Measurements from ENCODE around the gene CD163L1. TPM values are rescaled to one million over a fixed set of nuclear protein-coding genes. Genes with fewer than 3 reads are reported as not detected.
"Not testable (repeated sequence)": the region's sequence is repeated elsewhere in the genome, so short reads cannot be mapped to it uniquely, and the experiment has no call there.

Gene CD163L1
- total RNA-seq, 4 donors from 2014 or later: 0.20 to 6.4 (median 3.2) TPM

DNA sequence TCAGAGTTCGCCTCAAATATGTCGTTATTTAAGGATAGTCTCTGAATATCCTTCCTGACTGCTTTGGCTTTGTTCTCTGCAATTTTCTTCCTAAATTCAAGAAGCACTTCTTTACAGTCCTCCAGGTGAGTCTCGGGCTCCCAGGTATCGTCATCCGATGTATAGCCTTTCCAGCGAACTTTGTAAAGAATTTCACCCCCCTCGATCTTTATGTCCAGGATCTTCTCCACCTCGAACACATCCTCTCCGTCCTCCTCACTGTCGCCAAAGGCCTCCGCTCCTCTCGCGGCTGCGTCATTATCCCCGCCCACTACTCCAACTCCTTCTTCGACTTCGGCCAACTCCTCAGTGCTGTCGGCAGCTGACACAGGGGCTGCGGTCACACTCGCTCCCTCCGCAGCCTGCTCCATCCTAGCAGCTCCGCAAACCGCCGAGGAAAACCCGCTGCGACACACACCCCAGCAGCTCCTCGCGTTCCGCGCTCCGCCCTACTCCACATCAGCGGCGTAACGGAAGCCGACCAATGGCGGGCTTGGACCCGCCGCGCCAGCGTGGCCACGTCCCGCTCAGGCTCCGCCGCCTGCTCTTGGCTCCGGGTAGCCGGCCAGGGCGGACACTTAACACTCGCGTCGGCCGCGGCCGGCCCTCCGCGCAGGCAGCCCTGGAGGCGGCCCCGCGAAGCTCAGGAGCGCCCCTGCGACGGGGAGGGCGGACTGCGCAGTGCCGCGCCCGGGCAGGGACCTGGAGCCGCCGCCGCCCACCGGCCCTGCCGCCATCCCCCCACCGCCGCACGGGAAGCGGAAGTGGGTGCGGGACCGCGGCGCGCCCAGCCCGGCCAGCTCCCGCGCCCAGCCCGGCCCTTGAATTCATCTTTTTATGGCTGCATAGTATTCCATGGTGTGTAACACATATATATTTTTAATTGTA, 4.1 kb downstream of the CD163L1 start:
- H3K27ac ChIP-seq: peak overlapping the region in 3 of 4 donors; percentile 1 to 36 (median 17)
- peak overlapping the region in 3 of 4 donors; percentile 16 to 36 (median 23) for H3K4me3 ChIP-seq
- WGBS, 2 donors (ENCODE audit: low coverage in 1 of 2): 26 to 35% methylated on average over 16 to 76 of the region's 84 CpGs
- no peaks in the 10 kb centered on the region for H3K36me3 ChIP-seq
- H3K9me3 ChIP-seq: no peaks in the 10 kb centered on the region
- in situ Hi-C loops (cut with MboI; ENCODE audit: low pct_ligation_motif_present in 1 of 4, low pct_unique_long_range_greater_than_20kb in 1 of 4, low sequenced_read_pairs in 3 of 4) (no loop called here), intact Hi-C loops (cut with DNase I; ENCODE audit: low total_unique reads) (no loop called here)
- peak; percentile 47 for DNase-seq
- peaks cover 18% of the 10 kb centered on the region for H3K27me3 ChIP-seq
- peaks cover 0 to 3% (median 0%) of the 10 kb centered on the region in 4 donors for H3K4me1 ChIP-seq
- TF ChIP-seq CTCF (IDR thresholded peaks at IDR 0.05) (no peak), POLR2A (IDR thresholded peaks at IDR 0.05) (peak; percentile 29)

GRCh38 chr12:7438291-7438995, 5.5 kb downstream of the CD163L1 start:
- H3K27ac ChIP-seq; H3K36me3 ChIP-seq; H3K9me3 ChIP-seq; intact Hi-C loops (cut with DNase I; ENCODE audit: low total_unique reads); H3K4me3 ChIP-seq; H3K4me1 ChIP-seq; in situ Hi-C loops (cut with MboI; ENCODE audit: low pct_ligation_motif_present in 1 of 4, low pct_unique_long_range_greater_than_20kb in 1 of 4, low sequenced_read_pairs in 3 of 4); DNase-seq: not testable (repeated sequence)
- H3K27me3 ChIP-seq: peaks cover 18% of the 10 kb centered on the region
- WGBS, 2 donors (ENCODE audit: low coverage in 1 of 2): 64 to 69% methylated on average over 8 of the region's 8 CpGs

DNA sequence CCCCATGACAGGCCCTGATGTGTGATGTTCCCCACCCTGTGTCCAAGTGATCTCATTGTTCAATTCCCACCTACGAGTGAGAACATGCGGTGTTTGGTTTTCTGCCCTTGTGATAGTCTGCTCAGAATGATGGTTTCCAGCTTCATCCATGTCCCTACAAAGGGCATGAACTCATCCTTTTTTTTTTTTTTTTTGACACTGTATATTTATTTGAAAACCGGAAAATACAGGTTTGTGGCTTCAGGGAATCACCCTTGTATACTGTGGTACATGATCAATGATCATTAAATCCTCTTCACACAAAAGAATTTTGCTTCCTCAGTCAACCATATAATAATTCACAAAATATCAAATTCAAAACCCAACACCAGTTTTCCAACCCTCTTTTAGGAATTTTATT, 6.5 kb downstream of the CD163L1 start:
- H3K27ac ChIP-seq; DNase-seq; H3K36me3 ChIP-seq; intact Hi-C loops (cut with DNase I; ENCODE audit: low total_unique reads); H3K4me1 ChIP-seq; H3K4me3 ChIP-seq; in situ Hi-C loops (cut with MboI; ENCODE audit: low pct_ligation_motif_present in 1 of 4, low pct_unique_long_range_greater_than_20kb in 1 of 4, low sequenced_read_pairs in 3 of 4); H3K9me3 ChIP-seq: not testable (repeated sequence)
- peaks cover 16% of the 10 kb centered on the region for H3K27me3 ChIP-seq
- WGBS, 2 donors (ENCODE audit: low coverage in 1 of 2): 40 to 73% methylated on average over 1 to 3 of the region's 3 CpGs

GRCh38 chr12:7434670-7435069, 9.3 kb downstream of the CD163L1 start:
- H3K27ac ChIP-seq: no peak overlapping the region
- DNase-seq: no peak
- in situ Hi-C loops (cut with MboI; ENCODE audit: low pct_ligation_motif_present in 1 of 4, low pct_unique_long_range_greater_than_20kb in 1 of 4, low sequenced_read_pairs in 3 of 4): no loop called here
- no peaks in the 10 kb centered on the region for H3K4me1 ChIP-seq
- H3K9me3 ChIP-seq: no peaks in the 10 kb centered on the region
- intact Hi-C loops (cut with DNase I; ENCODE audit: low total_unique reads): no loop called here
- H3K36me3 ChIP-seq: no peaks in the 10 kb centered on the region
- H3K4me3 ChIP-seq: no peak overlapping the region
- TF ChIP-seq POLR2AphosphoS5 (IDR thresholded peaks at IDR 0.05) (no peak), POLR2A (IDR thresholded peaks at IDR 0.05) (no peak), EP300 (IDR thresholded peaks at IDR 0.05; ENCODE audit: low read depth) (no peak)
- no peaks in the 10 kb centered on the region for H3K27me3 ChIP-seq

- no peaks in the 10 kb centered on the region for H3K27me3 ChIP-seq
- in situ Hi-C loops (cut with MboI; ENCODE audit: low pct_ligation_motif_present in 1 of 4, low pct_unique_long_range_greater_than_20kb in 1 of 4, low sequenced_read_pairs in 3 of 4) (no loop called here), intact Hi-C loops (cut with DNase I; ENCODE audit: low total_unique reads) (no loop called here)
- TF ChIP-seq CTCF (IDR thresholded peaks at IDR 0.05): no peak
- TF ChIP-seq EP300 (IDR thresholded peaks at IDR 0.05; ENCODE audit: low read depth): no peak
- no peak for TF ChIP-seq POLR2A (IDR thresholded peaks at IDR 0.05)
- TF ChIP-seq POLR2AphosphoS5 (IDR thresholded peaks at IDR 0.05): no peak
- no peaks in the 10 kb centered on the region for H3K4me1 ChIP-seq
- 76% methylated on average over 6 of the region's 6 CpGs; no CpG with 5 or more reads in 1 of the 2 donors for WGBS, 2 donors (ENCODE audit: low coverage in 1 of 2)
- no peak for DNase-seq
- no peak overlapping the region for H3K4me3 ChIP-seq
- H3K36me3 ChIP-seq: no peaks in the 10 kb centered on the region
- H3K9me3 ChIP-seq: no peaks in the 10 kb centered on the region
- no peak overlapping the region for H3K27ac ChIP-seq
Measured at GRCh38 chr12:7433276-7433822, 10.6 kb downstream of the CD163L1 start.

Measured in transverse colon (tissue), 4 donors.